ENCODE results near the gene IRAK1BP1. TPM values are rescaled to one million over a fixed set of nuclear protein-coding genes. Genes with fewer than 3 reads are reported as not detected.

Gene IRAK1BP1
- polyA plus RNA-seq, 1 donor from 2014 or later, result 6.6 TPM

- H3K79me2 ChIP-seq (replicated peaks; ENCODE audit: insufficient read depth, low read length), result no peaks in the 10 kb centered on the region
- no peaks in the 10 kb centered on the region for H3K27me3 ChIP-seq (ENCODE audit: insufficient read depth, low read depth, low read length)
- no peak overlapping the region for H3K9ac ChIP-seq (ENCODE audit: low read length)
- H3K4me2 ChIP-seq (ENCODE audit: low read length), result no peak overlapping the region
- no peaks in the 10 kb centered on the region for H4K20me1 ChIP-seq (ENCODE audit: insufficient read depth)
- TF ChIP-seq REST (IDR thresholded peaks at IDR 0.05; ENCODE audit: borderline replicate concordance), result no peak
- no peak for TF ChIP-seq TAF1 (IDR thresholded peaks at IDR 0.05; ENCODE audit: low read depth)
- no peak for TF ChIP-seq SMC3 (conservative IDR thresholded peaks at IDR 0.05; ENCODE audit: poor library complexity)
- TF ChIP-seq EP300 (conservative IDR thresholded peaks at IDR 0.05; ENCODE audit: poor library complexity, severe bottlenecking), result no peak
- no peak for TF ChIP-seq CTCF (IDR thresholded peaks at IDR 0.05; ENCODE audit: poor library complexity, severe bottlenecking)
- no peak for TF ChIP-seq RAD21 (conservative IDR thresholded peaks at IDR 0.05)
- no peak for TF ChIP-seq EZH2 (IDR thresholded peaks at IDR 0.05; ENCODE audit: borderline replicate concordance, insufficient read depth, low read length, poor library complexity, severe bottlenecking)
- TF ChIP-seq MXI1 (conservative IDR thresholded peaks at IDR 0.05; ENCODE audit: poor library complexity, severe bottlenecking), result no peak
- no peak for TF ChIP-seq POLR2AphosphoS5 (IDR thresholded peaks at IDR 0.05)
- H3K27ac ChIP-seq (ENCODE audit: low read length), result no peak overlapping the region
- no peaks in the 10 kb centered on the region for H3K36me3 ChIP-seq (ENCODE audit: insufficient read depth, low read length)
- no peaks in the 10 kb centered on the region for H3K9me3 ChIP-seq (ENCODE audit: low read length)
- no peaks in the 10 kb centered on the region for H3F3A ChIP-seq (ENCODE audit: insufficient read depth, low read length, poor library complexity, severe bottlenecking)
- no peaks in the 10 kb centered on the region for H3K9me2 ChIP-seq (ENCODE audit: insufficient read depth, low read length)
- H3K4me3 ChIP-seq (ENCODE audit: low read length), result no peak overlapping the region
- H2AFZ ChIP-seq (ENCODE audit: low read depth, low read length), result no peak overlapping the region
These were observed 24.4 kb upstream of the IRAK1BP1 start for GRCh38 chr6:78842953-78843352.

GRCh38 chr6:78844899-78845298 is 22.5 kb upstream of the IRAK1BP1 start:
- no peak overlapping the region for H3K27ac ChIP-seq (ENCODE audit: low read length)
- H3K36me3 ChIP-seq (ENCODE audit: insufficient read depth, low read length), result no peaks in the 10 kb centered on the region
- H2AFZ ChIP-seq (ENCODE audit: low read depth, low read length), result no peak overlapping the region
- no peaks in the 10 kb centered on the region for H3F3A ChIP-seq (ENCODE audit: insufficient read depth, low read length, poor library complexity, severe bottlenecking)
- TF ChIP-seq POLR2AphosphoS5 (IDR thresholded peaks at IDR 0.05) (no peak), REST (IDR thresholded peaks at IDR 0.05; ENCODE audit: borderline replicate concordance) (no peak), CTCF (IDR thresholded peaks at IDR 0.05; ENCODE audit: poor library complexity, severe bottlenecking) (no peak), MXI1 (conservative IDR thresholded peaks at IDR 0.05; ENCODE audit: poor library complexity, severe bottlenecking) (no peak), TAF1 (IDR thresholded peaks at IDR 0.05; ENCODE audit: low read depth) (no peak)
- no peaks in the 10 kb centered on the region for H3K9me2 ChIP-seq (ENCODE audit: insufficient read depth, low read length)
- no peak overlapping the region for H3K9ac ChIP-seq (ENCODE audit: low read length)
- H3K79me2 ChIP-seq (replicated peaks; ENCODE audit: insufficient read depth, low read length), result no peaks in the 10 kb centered on the region
- H3K9me3 ChIP-seq (ENCODE audit: low read length), result no peaks in the 10 kb centered on the region
- no peak overlapping the region for H3K4me3 ChIP-seq (ENCODE audit: low read length)
- no peaks in the 10 kb centered on the region for H4K20me1 ChIP-seq (ENCODE audit: insufficient read depth)
- H3K4me2 ChIP-seq (ENCODE audit: low read length), result no peak overlapping the region
- no peaks in the 10 kb centered on the region for H3K27me3 ChIP-seq (ENCODE audit: insufficient read depth, low read depth, low read length)
